DND-41 (cell line): ENCODE results near the gene PITPNC1.

ENCODE experiments used
- ATAC-seq: fragments of 200-7000 bp; cut with Tn5 transposase; 3 replicates; pipeline ENCODE4 v1.9.1; 2021; ENCODE audit warnings: low read depth; ENCODE audit not compliant: insufficient read depth
- DNase-seq: peaks from one replicate; pipeline ENCODE4 v3.0.0-alpha.2; 2020
- H2AFZ ChIP-seq: 2 replicates; pipeline ENCODE4 v1.6.0; 2012; ENCODE audit warnings: low read depth, low read length
- H3K27ac ChIP-seq: 2 replicates; pipeline ENCODE4 v1.5.1; 2012; ENCODE audit warnings: low read length, inconsistent platforms
- H3K27me3 ChIP-seq: fragments of 200-600 bp; sonication (generic); 2 replicates; pipeline ENCODE4 v1.6.0; 2012; ENCODE audit warnings: low read length, mild to moderate bottlenecking, inconsistent platforms; ENCODE audit not compliant: insufficient read depth, poor library complexity
- H3K36me3 ChIP-seq: 2 replicates; pipeline ENCODE4 v1.5.1; 2012; ENCODE audit warnings: low read length, inconsistent platforms; ENCODE audit not compliant: insufficient read depth
- H3K4me1 ChIP-seq: 2 replicates; pipeline ENCODE4 v1.5.1; 2012; ENCODE audit warnings: mild to moderate bottlenecking, low read length; ENCODE audit not compliant: insufficient read depth
- H3K4me2 ChIP-seq: 2 replicates; pipeline ENCODE4 v1.6.0; 2012; ENCODE audit warnings: mild to moderate bottlenecking, moderate library complexity, low read length, inconsistent platforms; ENCODE audit not compliant: insufficient read depth
- H3K4me3 ChIP-seq, 2 experiments: fragments of 200-600 bp in 1 of 2; shearing (Covaris generic) in 1 of 2; 2 replicates each; pipeline ENCODE4 v1.5.1; 2012 to 2016; ENCODE audit warnings: inconsistent platforms in 2 of 2, low read length in 2 of 2, mild to moderate bottlenecking in 2 of 2, low read depth in 1 of 2, moderate library complexity in 1 of 2
- H3K79me2 ChIP-seq: 2 replicates; pipeline ENCODE4 v1.6.0; 2012; ENCODE audit warnings: low read length, inconsistent platforms; ENCODE audit not compliant: insufficient read depth
- H3K9ac ChIP-seq: 2 replicates; pipeline ENCODE4 v1.6.0; 2012; ENCODE audit warnings: low read depth, mild to moderate bottlenecking, inconsistent platforms, low read length, moderate library complexity
- H3K9me3 ChIP-seq: 2 replicates; pipeline ENCODE4 v1.5.1; 2012; ENCODE audit warnings: low read length, moderate library complexity, mild to moderate bottlenecking, inconsistent platforms; ENCODE audit not compliant: insufficient read depth, severe bottlenecking
- H4K20me1 ChIP-seq: 2 replicates; pipeline ENCODE4 v1.6.0; 2012; ENCODE audit warnings: low read length; ENCODE audit not compliant: insufficient read depth
- CTCF ChIP-seq: IDR thresholded peaks from 2 replicates; pipeline ENCODE4 v1.5.1; 2012; ENCODE audit warnings: borderline replicate concordance, low read length, moderate library complexity, mild to moderate bottlenecking; ENCODE audit not compliant: poor library complexity, severe bottlenecking; ENCODE audit errors: extremely low read depth
- EZH2 ChIP-seq: IDR thresholded peaks from 3 replicates; pipeline ENCODE4 v1.6.1; 2012; ENCODE audit warnings: borderline replicate concordance, low read depth, mild to moderate bottlenecking, moderate library complexity, low read length, inconsistent platforms; ENCODE audit not compliant: severe bottlenecking

Gene PITPNC1

GRCh38 chr17:67347826-67348225 lies 29.3 kb upstream of the PITPNC1 start:
- TF ChIP-seq CTCF, result no peak
- no peak for TF ChIP-seq EZH2

GRCh38 chr17:67349420-67349819 lies 27.7 kb upstream of the PITPNC1 start:
- TF ChIP-seq CTCF (no peak), EZH2 (no peak)
- Histone ChIP-seq H3K4me3 (no peak overlapping the region), H3K9ac (no peak overlapping the region), H3K4me1 (no peaks in the 10 kb centered on the region), H3K79me2 (peaks cover 8% of the 10 kb centered on the region; the same call in 1 of the 2 replicates), H3K4me2 (no peak overlapping the region), H3K27me3 (no peaks in the 10 kb centered on the region), H3K9me3 (no peaks in the 10 kb centered on the region), H3K36me3 (peaks cover 91% of the 10 kb centered on the region), H4K20me1 (no peaks in the 10 kb centered on the region), H3K27ac (no peak overlapping the region), H2AFZ (no peak overlapping the region)
- DNase-seq, result no peak
- no peak for ATAC-seq

More at GRCh38 chr17:67347826-67348225, 29.3 kb upstream of the PITPNC1 start:
- Histone ChIP-seq H3K27me3 (no peaks in the 10 kb centered on the region), H3K9ac (no peak overlapping the region), H4K20me1 (no peaks in the 10 kb centered on the region), H2AFZ (no peak overlapping the region), H3K36me3 (peaks cover 91% of the 10 kb centered on the region), H3K79me2 (peaks cover 3% of the 10 kb centered on the region; the same call in 1 of the 2 replicates), H3K9me3 (no peaks in the 10 kb centered on the region), H3K4me2 (no peak overlapping the region), H3K4me1 (no peaks in the 10 kb centered on the region), H3K27ac (no peak overlapping the region), H3K4me3 (no peak overlapping the region)
- no peak for ATAC-seq
- no peak for DNase-seq

DNA sequence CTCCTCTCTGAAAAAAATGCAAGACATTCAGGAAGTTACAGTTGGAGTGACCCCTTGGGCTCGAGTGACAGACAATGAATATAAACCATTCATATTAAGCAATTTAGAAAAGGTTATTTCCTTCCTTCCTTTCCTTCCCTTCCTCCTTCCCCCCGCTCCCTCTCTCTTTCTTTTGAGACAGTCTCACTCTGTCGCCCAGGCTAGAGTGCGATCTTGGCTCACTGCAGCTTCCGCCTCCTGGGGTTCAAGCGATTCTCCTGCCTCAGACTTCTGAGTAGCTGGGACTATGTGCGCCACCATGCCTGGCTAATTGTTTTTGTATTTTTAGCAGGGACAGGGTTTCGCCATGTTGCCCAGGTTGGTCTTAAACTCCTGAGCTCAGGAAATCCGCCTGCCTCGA lies 23.9 kb upstream of the PITPNC1 start:
- no peak overlapping the region for H2AFZ ChIP-seq
- DNase-seq (no peak), ATAC-seq (no peak)
- H3K4me3 ChIP-seq, result no peak overlapping the region
- peaks cover 90% of the 10 kb centered on the region for H3K36me3 ChIP-seq
- H3K79me2 ChIP-seq, result peaks cover 34% of the 10 kb centered on the region
- H3K9me3 ChIP-seq, result no peaks in the 10 kb centered on the region
- H3K4me1 ChIP-seq, result no peaks in the 10 kb centered on the region
- peaks cover 12% of the 10 kb centered on the region; the same call in 1 of the 2 replicates for H4K20me1 ChIP-seq
- no peaks in the 10 kb centered on the region for H3K27me3 ChIP-seq
- H3K4me2 ChIP-seq, result no peak overlapping the region
- TF ChIP-seq EZH2 (no peak), CTCF (no peak)
- H3K9ac ChIP-seq, result no peak overlapping the region
- H3K27ac ChIP-seq, result no peak overlapping the region
